HG03432 (cell line): ENCODE measurements around the gene HDDC3.

Experiments used
- ATAC-seq: cut with Tn5 transposase; IDR thresholded peaks from one replicate; pipeline ENCODE4 v1.9.1; 2021; ENCODE audit warnings: mild to moderate bottlenecking, moderate library complexity; ENCODE audit not compliant: unreplicated experiment

HDDC3 gene

GRCh38 chr15:90895571-90896117 lies 36.7 kb downstream of the HDDC3 start:
- no peak for ATAC-seq

GRCh38 chr15:90893175-90894090 lies 38.9 kb downstream of the HDDC3 start:
- ATAC-seq, result no peak

DNA sequence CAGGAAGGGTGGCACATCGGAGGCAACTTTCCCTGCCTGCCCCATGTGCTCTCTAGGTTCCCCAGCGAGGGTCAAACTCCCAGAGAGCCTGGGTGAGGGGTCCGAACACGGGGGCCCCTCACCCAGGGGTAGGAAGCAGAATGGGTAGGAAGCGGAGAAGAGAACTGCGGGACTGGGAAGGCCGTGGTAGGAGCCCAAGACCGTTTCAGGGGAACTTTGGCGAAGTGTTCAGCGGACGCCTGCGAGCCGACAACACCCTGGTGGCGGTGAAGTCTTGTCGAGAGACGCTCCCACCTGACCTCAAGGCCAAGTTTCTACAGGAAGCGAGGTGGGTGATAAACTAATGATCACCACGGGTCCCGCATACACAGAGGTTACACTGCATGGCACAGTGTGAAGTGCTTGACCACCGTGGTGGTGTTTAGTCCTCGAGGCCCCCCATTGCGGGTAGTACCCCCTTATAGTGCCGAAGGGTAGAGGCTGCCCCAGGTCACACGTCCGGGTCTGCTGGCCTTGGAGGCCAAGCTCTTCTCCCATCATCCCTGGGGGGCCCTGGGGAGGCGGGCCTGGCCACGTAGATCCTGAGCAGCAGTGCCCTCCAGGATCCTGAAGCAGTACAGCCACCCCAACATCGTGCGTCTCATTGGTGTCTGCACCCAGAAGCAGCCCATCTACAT lies 39.7 kb downstream of the HDDC3 start:
- ATAC-seq, result no peak

- no peak for ATAC-seq
These were observed 40.3 kb downstream of the HDDC3 start for GRCh38 chr15:90892023-90892422.

GRCh38 chr15:90891346-90891949 lies 40.9 kb downstream of the HDDC3 start:
- ATAC-seq, result no peak

DNA sequence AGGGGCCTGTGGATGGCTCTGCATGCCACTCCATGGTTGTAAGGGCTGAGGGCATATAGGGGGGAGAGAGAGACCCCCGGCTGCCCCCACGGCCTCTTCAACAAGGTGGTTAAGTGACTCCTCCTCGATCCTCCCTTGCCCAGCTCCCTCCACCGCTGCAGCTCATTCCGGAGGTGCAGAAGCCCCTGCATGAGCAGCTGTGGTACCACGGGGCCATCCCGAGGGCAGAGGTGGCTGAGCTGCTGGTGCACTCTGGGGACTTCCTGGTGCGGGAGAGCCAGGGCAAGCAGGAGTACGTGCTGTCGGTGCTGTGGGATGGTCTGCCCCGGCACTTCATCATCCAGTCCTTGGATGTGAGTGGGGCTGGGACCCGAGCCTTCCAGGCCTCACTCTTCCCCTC lies 41.5 kb downstream of the HDDC3 start:
- ATAC-seq, result no peak

GRCh38 chr15:90889736-90890456 lies 42.5 kb downstream of the HDDC3 start:
- no peak for ATAC-seq

DNA sequence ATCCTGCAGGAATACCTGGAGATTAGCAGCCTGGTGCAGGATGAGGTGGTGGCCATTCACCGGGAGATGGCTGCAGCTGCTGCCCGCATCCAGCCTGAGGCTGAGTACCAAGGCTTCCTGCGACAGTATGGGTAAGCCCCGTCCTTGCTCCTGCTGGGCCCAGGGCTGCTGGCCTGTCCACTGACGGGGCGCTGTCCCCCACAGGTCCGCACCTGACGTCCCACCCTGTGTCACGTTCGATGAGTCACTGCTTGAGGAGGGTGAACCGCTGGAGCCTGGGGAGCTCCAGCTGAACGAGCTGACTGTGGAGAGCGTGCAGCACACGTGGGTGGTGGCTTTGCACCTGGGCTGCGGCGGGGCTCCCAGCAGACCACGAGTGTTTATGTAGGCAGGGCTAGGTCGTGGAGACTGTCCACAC lies 43.0 kb downstream of the HDDC3 start:
- no peak for ATAC-seq

DNA sequence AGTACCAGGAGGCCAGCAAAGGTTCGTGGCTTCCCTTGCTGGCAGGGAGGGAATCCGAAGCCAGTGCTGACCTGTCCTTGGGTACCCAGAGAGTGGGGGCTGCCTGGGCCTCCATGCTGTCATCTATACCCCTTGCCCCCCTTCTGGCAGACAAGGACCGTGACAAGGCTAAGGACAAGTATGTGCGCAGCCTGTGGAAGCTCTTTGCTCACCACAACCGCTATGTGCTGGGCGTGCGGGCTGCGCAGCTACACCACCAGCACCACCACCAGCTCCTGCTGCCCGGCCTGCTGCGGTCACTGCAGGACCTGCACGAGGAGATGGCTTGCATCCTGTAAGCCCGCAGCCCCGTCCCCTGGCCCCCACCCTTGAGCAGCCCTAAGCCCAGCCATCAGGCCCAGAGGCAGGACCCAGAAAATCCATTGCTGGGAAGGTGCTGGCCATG lies 45.3 kb downstream of the HDDC3 start:
- no peak for ATAC-seq

DNA sequence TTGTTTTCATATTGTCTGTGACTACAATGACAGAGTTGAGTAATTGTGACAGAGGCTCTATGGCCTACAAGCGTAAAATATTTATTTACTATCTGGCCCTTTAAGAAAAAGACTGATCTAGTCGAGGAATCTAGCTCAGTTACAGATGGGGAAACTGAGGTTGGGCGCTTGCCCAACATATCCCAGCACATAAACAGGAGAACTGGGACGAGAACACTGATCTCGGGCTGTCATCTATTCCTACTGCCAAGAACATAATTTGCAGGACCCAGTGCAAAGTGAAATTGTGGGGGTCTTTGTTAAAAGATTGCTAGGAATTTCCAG lies 46.1 kb downstream of the HDDC3 start:
- no peak for ATAC-seq

- ATAC-seq, result peak; percentile 56
These were observed 46.7 kb downstream of the HDDC3 start for GRCh38 chr15:90885432-90886290.

DNA sequence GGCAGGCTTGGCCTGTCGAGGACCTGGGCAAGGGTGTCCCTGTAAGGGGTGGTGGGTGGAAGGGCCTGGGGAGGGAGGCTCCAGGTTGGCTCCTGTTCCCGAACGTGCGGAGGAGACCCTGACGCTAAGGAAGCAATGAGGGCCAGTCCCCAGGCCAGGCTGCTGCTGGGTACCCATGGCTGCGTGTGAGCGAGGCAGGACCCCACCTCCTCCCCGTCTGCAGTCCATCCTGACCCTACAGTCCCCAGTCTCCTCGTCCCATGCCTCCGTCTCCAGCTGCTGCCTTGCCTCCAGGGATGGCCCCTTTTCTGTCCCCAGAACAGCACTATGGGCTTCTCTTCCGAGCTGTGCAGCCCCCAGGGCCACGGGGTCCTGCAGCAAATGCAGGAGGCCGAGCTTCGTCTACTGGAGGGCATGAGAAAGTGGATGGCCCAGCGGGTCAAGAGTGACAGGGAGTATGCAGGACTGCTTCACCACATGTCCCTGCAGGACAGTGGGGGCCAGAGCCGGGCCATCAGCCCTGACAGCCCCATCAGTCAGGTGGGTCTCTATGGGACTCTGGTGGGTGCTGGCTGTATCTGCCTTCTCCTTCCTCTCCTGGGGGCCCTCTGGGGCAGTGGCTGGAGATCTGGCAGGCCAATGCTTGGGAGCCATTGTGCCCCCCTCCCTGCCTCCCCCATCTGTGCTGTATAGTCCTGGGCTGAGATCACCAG lies 47.5 kb downstream of the HDDC3 start:
- ATAC-seq, result no peak

DNA sequence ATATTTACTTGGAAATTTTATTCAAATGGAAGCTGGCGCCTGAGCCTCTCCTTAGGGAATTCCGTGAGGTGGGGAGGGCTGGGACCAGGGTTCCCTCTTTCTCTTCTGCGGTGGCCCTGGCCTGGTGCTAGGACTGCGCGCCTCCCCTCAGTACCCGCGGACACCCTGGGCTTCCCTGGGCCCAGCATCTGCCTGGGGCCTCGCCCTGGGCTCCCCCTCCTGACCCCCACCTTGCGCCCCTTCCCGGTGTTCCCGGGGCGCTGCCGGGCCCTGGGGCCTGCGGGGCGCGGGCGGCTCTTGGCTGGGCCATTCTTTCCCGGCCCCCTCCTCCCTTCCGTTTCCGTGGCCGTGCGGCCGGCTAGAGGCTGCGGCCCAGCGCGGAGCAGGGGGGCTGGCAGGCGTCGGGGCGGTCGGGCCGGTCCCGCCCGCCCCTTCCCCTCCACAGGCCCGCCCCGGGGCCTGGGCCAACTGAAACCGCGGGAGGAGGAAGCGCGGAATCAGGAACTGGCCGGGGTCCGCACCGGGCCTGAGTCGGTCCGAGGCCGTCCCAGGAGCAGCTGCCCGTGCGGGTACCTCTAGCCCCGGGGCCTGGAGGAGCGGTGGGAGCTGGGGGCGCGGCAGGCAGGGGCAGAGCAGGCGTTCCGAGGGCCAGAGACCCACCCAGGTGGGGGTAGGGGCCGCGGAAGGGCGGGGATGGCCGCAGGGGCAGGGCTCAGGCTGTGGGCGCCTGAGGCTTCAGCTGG lies 48.2 kb downstream of the HDDC3 start, which contains the start of gene FES:
TSS of gene FES (plus strand) at position 529 of the 743 bp plus-strand sequence. CDS start 542 bp downstream, outside the sequence.
- no peak for ATAC-seq

DNA sequence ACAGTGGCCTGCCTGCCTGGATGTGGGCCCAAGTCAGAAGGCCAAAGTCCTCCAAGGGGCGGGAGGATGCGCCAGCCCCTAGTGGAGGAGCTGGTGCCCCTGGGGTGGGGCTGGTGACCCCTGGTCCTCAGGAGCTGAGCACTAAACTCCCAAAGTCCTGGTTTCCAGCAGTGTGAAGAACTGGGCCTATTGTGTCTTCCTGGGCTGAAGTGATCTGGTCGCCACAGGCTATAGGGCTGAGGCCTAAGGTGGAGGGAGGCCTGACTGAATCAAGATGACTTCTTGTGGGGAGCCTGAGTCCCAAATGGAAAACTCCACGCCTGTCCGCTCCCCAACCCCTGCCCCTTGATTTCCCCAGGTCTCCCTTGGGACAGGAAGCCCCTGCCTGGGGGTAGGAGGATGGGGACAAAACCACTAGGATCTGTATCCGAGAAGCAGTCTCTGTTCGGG lies 48.8 kb downstream of the HDDC3 start:
- ATAC-seq, result no peak

DNA sequence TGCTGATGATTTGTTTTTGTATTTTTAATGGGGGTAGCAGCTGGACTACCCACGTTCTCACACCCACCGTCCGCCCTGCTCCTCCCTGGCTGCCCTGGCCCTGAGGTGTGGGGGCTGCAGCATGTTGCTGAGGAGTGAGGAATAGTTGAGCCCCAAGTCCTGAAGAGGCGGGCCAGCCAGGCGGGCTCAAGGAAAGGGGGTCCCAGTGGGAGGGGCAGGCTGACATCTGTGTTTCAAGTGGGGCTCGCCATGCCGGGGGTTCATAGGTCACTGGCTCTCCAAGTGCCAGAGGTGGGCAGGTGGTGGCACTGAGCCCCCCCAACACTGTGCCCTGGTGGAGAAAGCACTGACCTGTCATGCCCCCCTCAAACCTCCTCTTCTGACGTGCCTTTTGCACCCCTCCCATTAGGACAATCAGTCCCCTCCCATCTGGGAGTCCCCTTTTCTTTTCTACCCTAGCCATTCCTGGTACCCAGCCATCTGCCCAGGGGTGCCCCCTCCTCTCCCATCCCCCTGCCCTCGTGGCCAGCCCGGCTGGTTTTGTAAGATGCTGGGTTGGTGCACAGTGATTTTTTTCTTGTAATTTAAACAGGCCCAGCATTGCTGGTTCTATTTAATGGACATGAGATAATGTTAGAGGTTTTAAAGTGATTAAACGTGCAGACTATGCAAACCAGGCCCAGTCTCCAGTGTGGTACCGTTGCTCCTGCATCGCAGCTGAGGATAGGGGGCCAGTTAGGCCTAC lies 49.4 kb downstream of the HDDC3 start:
- no peak for ATAC-seq

DNA sequence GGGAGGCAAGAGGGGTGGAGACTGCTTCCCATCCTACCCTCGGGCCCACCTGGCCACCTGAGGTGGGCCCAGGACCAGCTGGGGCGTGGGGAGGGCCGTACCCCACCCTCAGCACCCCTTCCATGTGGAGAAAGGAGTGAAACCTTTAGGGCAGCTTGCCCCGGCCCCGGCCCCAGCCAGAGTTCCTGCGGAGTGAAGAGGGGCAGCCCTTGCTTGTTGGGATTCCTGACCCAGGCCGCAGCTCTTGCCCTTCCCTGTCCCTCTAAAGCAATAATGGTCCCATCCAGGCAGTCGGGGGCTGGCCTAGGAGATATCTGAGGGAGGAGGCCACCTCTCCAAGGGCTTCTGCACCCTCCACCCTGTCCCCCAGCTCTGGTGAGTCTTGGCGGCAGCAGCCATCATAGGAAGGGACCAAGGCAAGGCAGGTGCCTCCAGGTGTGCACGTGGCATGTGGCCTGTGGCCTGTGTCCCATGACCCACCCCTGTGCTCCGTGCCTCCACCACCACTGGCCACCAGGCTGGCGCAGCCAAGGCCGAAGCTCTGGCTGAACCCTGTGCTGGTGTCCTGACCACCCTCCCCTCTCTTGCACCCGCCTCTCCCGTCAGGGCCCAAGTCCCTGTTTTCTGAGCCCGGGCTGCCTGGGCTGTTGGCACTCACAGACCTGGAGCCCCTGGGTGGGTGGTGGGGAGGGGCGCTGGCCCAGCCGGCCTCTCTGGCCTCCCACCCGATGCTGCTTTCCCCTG lies 50.2 kb downstream of the HDDC3 start:
- no peak for ATAC-seq
